GM12878 (cell line): ENCODE data around the gene ELP4. TPM values are rescaled to one million over a fixed set of nuclear protein-coding genes. Genes with fewer than 3 reads are reported as not detected.

Experiments used
- ATAC-seq: fragments of 200-7000 bp; cut with Tn5 transposase; 3 replicates; pipeline ENCODE4 v1.9.1; 2020; ENCODE audit warnings: mild to moderate bottlenecking, moderate library complexity
- BruUV-seq: library from RNA; stranded (reverse); fragments of 400-500 nt; replicated peaks from 2 replicates; lab custom pipeline; 2021; lab: Mats Ljungman, UMichigan
- CTCF ChIA-PET: fragments of 300-600 bp; sonication (Branson Sonifier 250); formaldehyde crosslinking; extraction: SDS; loops from one replicate; lab custom pipeline; 2021; ENCODE audit warnings: inconsistent platforms; lab: Yijun Ruan, JAX
- POLR2A ChIA-PET: fragments of 350-600 bp; formaldehyde crosslinking; extraction: SDS; loops from one replicate; lab custom pipeline; 2021; ENCODE audit warnings: inconsistent platforms; lab: Charles Lee
- RAD21 ChIA-PET: fragments of 300-600 bp; sonication (Branson Sonifier 250); formaldehyde crosslinking; loops from one replicate; lab custom pipeline; 2023; ENCODE audit warnings: antibody characterized with exemption; ENCODE audit not compliant: unreplicated experiment; lab: Charles Lee
- SMC1A ChIA-PET: fragments of 300-600 bp; sonication (Branson Sonifier 250); formaldehyde crosslinking; loops from one replicate; lab custom pipeline; 2023; ENCODE audit not compliant: unreplicated experiment, uncharacterized antibody; lab: Charles Lee
- DNase-seq: peaks from one replicate; pipeline ENCODE4 v3.0.0-alpha.2; 2011; ENCODE audit warnings: low read depth, low spot score
- FAIRE-seq: peaks from 3 replicates; lab custom pipeline; 2011; peaks lifted over from hg19 to GRCh38; lab: Jason Lieb, UNC
- H2AFZ ChIP-seq: 2 replicates; pipeline ENCODE4 v1.6.0; 2011; ENCODE audit warnings: low read depth, low read length, control low read depth; ENCODE audit not compliant: control insufficient read depth
- H3K27ac ChIP-seq: 2 replicates; pipeline ENCODE4 v1.5.1; 2011; ENCODE audit warnings: control low read depth; ENCODE audit not compliant: control insufficient read depth, insufficient read depth
- H3K27me3 ChIP-seq, 2 experiments: replicated peaks in 1 of 2; 2 replicates each; pipeline versions ENCODE4 v1.6.0 to v1.6.1; 2011; ENCODE audit warnings: low read length in 1 of 2; ENCODE audit not compliant: control insufficient read depth in 2 of 2, insufficient read depth in 2 of 2
- H3K36me3 ChIP-seq, 2 experiments: 2 replicates each; pipeline ENCODE4 v1.5.1; 2011; ENCODE audit warnings: low read length in 1 of 2; ENCODE audit not compliant: control insufficient read depth in 2 of 2, insufficient read depth in 2 of 2
- H3K4me1 ChIP-seq: 2 replicates; pipeline ENCODE4 v1.6.1; 2011; ENCODE audit warnings: mild to moderate bottlenecking, low read length, moderate library complexity, mixed read lengths; ENCODE audit not compliant: control insufficient read depth, insufficient read depth
- H3K4me2 ChIP-seq: 2 replicates; pipeline ENCODE4 v1.6.0; 2011; ENCODE audit warnings: control low read depth; ENCODE audit not compliant: control insufficient read depth, insufficient read depth
- H3K4me3 ChIP-seq: fragments of 200-600 bp; sonication (generic); 2 replicates; pipeline ENCODE4 v1.5.1; 2016
- H3K79me2 ChIP-seq: 2 replicates; pipeline ENCODE4 v1.6.0; 2011; ENCODE audit warnings: low read length; ENCODE audit not compliant: control insufficient read depth, insufficient read depth
- H3K9ac ChIP-seq: 2 replicates; pipeline ENCODE4 v1.8.0; 2011; ENCODE audit warnings: low read length, control low read depth, mixed read lengths; ENCODE audit not compliant: control insufficient read depth, insufficient read depth
- H3K9me3 ChIP-seq: replicated peaks from 3 replicates; pipeline ENCODE4 v1.5.1; 2011; ENCODE audit warnings: mild to moderate bottlenecking, low read length; ENCODE audit not compliant: control insufficient read depth, insufficient read depth
- H4K20me1 ChIP-seq: 2 replicates; pipeline ENCODE4 v1.6.0; 2011; ENCODE audit not compliant: control insufficient read depth, insufficient read depth
- CEBPZ ChIP-seq: fragments of 150-350 bp; IDR thresholded peaks from 2 replicates; pipeline ENCODE4 v1.6.1; 2016; ENCODE audit warnings: low read depth, low read length
- EGR1 ChIP-seq, 2 experiments: IDR thresholded peaks; 1 replicate in 1 of 2; 2 replicates in 1 of 2; pipeline ENCODE4 v1.6.1; 2011 to 2012; ENCODE audit warnings: low read depth in 2 of 2, low read length in 2 of 2, borderline replicate concordance in 1 of 2, mild to moderate bottlenecking in 1 of 2, moderate library complexity in 1 of 2
- HDGF ChIP-seq: fragments of 450-650 bp; IDR thresholded peaks from 2 replicates; pipeline ENCODE4 v1.6.1; 2016; ENCODE audit warnings: antibody characterized with exemption
- JUNB ChIP-seq: IDR thresholded peaks from 2 replicates; pipeline ENCODE4 v1.6.1; 2016; ENCODE audit warnings: antibody characterized with exemption, mild to moderate bottlenecking
- MYB ChIP-seq: fragments of 150-350 bp; IDR thresholded peaks from 2 replicates; pipeline ENCODE4 v1.6.1; 2014; ENCODE audit warnings: mild to moderate bottlenecking, low read depth, low read length, borderline replicate concordance
- PAX5 ChIP-seq: IDR thresholded peaks from 2 replicates; pipeline ENCODE4 v1.6.1; 2011; ENCODE audit warnings: low read depth, low read length, borderline replicate concordance
- RAD51 ChIP-seq: fragments of 450-650 bp; IDR thresholded peaks from 2 replicates; pipeline ENCODE4 v1.6.1; 2016; ENCODE audit warnings: moderate library complexity, mild to moderate bottlenecking, inconsistent platforms
- SIN3A ChIP-seq: IDR thresholded peaks from 2 replicates; pipeline ENCODE4 v1.6.1; 2012; ENCODE audit warnings: low read depth, low read length, improper control_type of control experiment
- ZSCAN29 ChIP-seq: fragments of 450-650 bp; IDR thresholded peaks from 2 replicates; pipeline ENCODE4 v1.6.1; 2017; ENCODE audit warnings: mild to moderate bottlenecking, moderate library complexity
- WGBS: methylation state at CpG from one replicate; pipeline ENCODE4 v1.1.6; 2016; ENCODE audit warnings: low lambda C conversion rate; ENCODE audit not compliant: insufficient replicate concordance, insufficient coverage; ENCODE audit errors: missing lambda C conversion rate; 5-methylcytosine and 5-hydroxymethylcytosine counted together
- in situ Hi-C: fragments of 300-500 bp; cut with MboI; formaldehyde crosslinking; loops from 9 replicates; pipeline ENCODE4 v1.14.3; 2018; ENCODE audit warnings: mixed read lengths
- intact Hi-C: fragments of 100-400 bp; cut with micrococcal nuclease; formaldehyde crosslinking; loops from one replicate; pipeline ENCODE4 v1.14.2; 2022; ENCODE audit not compliant: unreplicated experiment
- polyA plus RNA-seq, 11 experiments: library from polyadenylated mRNA; depleted of rRNA in 4 of 11; unstranded in 6 of 11; stranded (reverse) in 5 of 11; fragments of >200 nt; fragmentation: Nextera tagmentation in 4 of 11; fragmentation: Illumina TruSeq in 1 of 11; extraction: Ambion mirVana in 4 of 11; extraction: Trizol in 1 of 11; gene quantifications; 1 replicate in 1 of 11; 2 replicates in 10 of 11; pipeline versions ENCODE4 v1.2.1 to v1.2.3, GENCODE V29; 2011 to 2016; ENCODE audit warnings: inconsistent platforms in 2 of 11, missing spikeins in 2 of 11, low read depth in 1 of 11
- total RNA-seq, 4 experiments: library from RNA; depleted of rRNA in 3 of 4; stranded (reverse); fragments of >200 nt in 3 of 4; fragmentation: Illumina TruSeq in 1 of 4; extraction: Trizol in 1 of 4; gene quantifications; 2 replicates each; pipeline versions ENCODE4 v1.2.1 to v1.2.3, GENCODE V29; 2013 to 2021

The ELP4 gene
- total and polyA plus RNA-seq, 10 of the 15 experiments (the other 5 are each of a cell fraction or from before 2014, with no cell fraction given), result 17.7 to 36.1 (median 27.0) TPM

DNA sequence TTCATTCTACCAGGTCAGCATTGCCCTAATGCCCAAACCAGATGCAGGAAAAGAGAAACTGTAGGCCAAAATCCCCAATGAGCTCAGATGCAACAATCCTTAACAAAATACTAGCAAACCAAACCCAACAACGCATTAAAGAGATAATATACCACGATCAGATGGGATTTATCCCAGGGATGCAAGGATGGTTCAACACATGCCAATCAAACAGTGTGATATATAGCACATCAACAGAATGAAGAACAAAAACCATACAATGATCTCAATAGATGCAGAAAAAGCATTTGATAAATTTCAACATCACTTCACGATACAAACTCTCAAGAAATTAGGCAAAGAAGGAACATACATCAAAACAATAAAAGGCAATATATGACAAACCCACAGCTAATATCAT is 45.1 kb upstream of the ELP4 start:
- no TSS peak for BruUV-seq
- no peaks in the 10 kb centered on the region; the same call in 1 of the 3 replicates for H3K9me3 ChIP-seq
- 98% methylated on average over 3 of the region's 3 CpGs for WGBS
- TF ChIP-seq CEBPZ (no peak), PAX5 (no peak), SIN3A (no peak), MYB (no peak), HDGF (no peak), RAD51 (no peak), JUNB (no peak), EGR1 (IDR thresholded peaks at IDR 0.05; ENCODE audit: borderline replicate concordance in 1 of 2, low read depth in 2 of 2, low read length in 2 of 2) (no peak), ZSCAN29 (no peak)
- no peak overlapping the region for H2AFZ ChIP-seq
- H3K27me3 ChIP-seq, result no peaks in the 10 kb centered on the region
- H3K36me3 ChIP-seq, result no peaks in the 10 kb centered on the region
- no peak overlapping the region for H3K9ac ChIP-seq
- ChIA-PET SMC1A (interaction anchor here (4.4 kb wide), 1 partner anchor 13 kb away, joined by 16 read pairs; no protein-coding TSS in a partner anchor), RAD21 (no interaction called here), POLR2A (no interaction called here), CTCF (interaction anchor here (0.6 kb wide), 1 partner anchor 406 kb away, joined by 3 read pairs; no protein-coding TSS in a partner anchor)
- no peak for ATAC-seq
- no peak for FAIRE-seq
- intact Hi-C loops, result no loop called here
- no peak for DNase-seq
- no peaks in the 10 kb centered on the region for H3K4me1 ChIP-seq
- in situ Hi-C loops, result no loop called here
- no peak overlapping the region for H3K4me2 ChIP-seq
- no peaks in the 10 kb centered on the region for H4K20me1 ChIP-seq
- H3K4me3 ChIP-seq, result no peak overlapping the region
- no peak overlapping the region for H3K27ac ChIP-seq
- no peaks in the 10 kb centered on the region for H3K79me2 ChIP-seq
